Measurements from ENCODE around the gene SCLT1.

Gene SCLT1

GRCh38 chr4:128866691-128867090, 226.6 kb downstream of the SCLT1 start:
- DNase-seq: no peak

- DNase-seq: no peak
These were observed 227.1 kb downstream of the SCLT1 start for GRCh38 chr4:128866269-128866668.

- DNase-seq: no peak
These were observed 228.2 kb downstream of the SCLT1 start for GRCh38 chr4:128865132-128865531.

GRCh38 chr4:128863312-128864075, 229.8 kb downstream of the SCLT1 start:
- DNase-seq: peak; percentile 47

DNA sequence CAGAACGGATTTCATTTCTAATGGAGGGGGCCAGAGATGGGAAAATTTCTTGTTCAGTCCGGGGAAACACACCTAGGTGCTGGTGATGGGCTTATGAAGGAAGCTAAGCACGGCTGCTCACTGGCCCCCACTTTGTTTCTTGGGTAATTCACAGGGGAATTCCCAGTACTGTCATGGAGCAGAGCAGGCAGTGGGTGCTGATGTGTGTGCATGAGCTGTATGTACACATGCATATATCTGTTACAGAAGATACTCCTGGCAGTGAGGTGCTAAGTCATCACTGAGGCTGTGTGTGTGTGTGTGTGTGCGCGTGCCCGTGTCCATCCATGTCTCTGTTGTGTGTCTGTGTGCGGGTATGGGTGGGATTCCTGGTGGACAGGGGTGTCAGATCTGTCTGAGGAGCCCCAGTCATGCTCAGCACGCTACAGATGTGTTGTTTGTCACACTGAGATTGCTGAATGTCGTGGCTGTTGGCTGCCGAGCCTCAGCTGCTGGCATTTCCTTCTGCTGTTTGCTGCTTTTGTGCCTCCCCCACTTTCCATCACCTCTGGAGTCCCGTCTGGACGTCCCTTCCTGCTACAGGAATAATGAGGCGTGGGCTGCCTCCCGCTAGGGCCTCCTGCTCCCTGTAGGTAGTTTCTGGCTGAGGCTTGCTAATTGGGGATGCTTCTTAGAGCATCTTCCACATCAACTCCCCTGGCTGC, 230.6 kb downstream of the SCLT1 start:
- peak; percentile 47 for DNase-seq

DNA sequence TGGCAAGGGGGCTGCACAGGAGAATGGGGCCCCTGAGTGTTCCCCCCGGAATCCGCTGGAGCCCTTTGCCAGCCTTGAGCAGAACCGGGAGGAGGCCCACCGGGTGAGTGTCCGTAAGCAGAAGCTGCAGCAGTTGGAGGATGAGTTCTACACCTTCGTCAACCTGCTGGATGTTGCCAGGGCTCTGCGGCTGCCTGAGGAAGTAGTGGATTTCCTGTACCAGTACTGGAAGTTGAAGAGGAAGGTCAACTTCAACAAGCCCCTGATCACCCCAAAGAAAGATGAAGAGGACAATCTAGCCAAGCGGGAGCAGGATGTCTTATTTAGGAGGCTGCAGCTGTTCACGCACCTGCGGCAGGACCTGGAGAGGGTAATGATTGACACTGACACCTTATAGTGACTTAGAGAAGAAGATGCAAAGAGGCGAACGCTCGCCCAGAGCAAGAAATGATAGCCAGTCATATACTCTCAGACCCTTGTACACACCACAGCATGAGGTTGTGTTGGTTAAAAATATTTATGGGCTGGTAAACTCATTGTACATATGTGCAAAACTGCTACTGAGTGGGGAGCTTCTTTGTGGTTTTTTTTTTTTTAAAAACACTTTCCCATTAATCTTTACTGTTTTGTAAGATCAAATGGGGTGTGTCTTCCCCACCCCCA, 231.4 kb downstream of the SCLT1 start:
- no peak for DNase-seq

GRCh38 chr4:128859887-128860677, 233.3 kb downstream of the SCLT1 start:
- no peak for DNase-seq

- no peak for DNase-seq
These were observed 234.3 kb downstream of the SCLT1 start for GRCh38 chr4:128858879-128859671.

- no peak for DNase-seq
These were observed 237.1 kb downstream of the SCLT1 start for GRCh38 chr4:128856246-128856645.

GRCh38 chr4:128855621-128856020, 237.7 kb downstream of the SCLT1 start:
- DNase-seq: no peak

DNA sequence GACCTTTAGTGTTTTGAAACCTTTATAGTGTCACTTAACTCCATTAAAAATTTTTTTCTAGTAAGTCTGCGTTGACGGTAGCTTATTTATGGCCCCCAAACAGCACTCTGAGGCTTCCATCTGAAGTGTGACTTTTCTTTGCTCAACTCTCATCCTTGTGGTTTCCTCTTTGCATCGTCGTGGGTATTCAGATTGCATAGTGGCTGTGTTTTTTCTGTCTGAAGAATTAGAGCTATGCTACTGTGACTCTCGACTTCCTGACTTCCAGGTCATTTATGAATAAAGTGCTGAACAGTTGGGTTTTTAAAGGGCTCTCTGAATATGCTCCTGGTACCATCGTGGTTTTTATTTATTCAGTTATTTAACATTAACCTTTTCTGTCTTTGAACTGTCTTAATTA, 238.9 kb downstream of the SCLT1 start:
- no peak for DNase-seq

DNA sequence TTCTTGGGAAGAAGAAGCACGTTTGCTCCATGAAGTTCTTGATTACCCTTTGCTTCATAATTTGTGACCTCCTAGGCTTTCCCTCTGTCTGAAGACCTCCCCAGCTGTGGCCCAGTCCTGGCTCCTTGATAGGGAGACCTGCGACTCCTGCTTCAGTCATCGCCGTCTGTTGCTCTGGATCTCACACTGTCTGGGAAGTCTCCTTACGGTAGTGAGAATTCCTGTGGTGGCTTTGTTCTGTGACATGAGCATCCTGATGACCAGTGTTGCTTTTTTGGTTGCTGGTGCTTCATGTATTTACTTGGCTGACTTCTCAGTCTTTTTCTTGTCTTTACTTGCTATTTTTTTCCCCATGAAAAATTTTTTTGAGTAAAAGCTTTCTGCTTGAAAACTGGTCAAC, 239.6 kb downstream of the SCLT1 start:
- no peak for DNase-seq

GRCh38 chr4:128850252-128850651, 243.1 kb downstream of the SCLT1 start:
- no peak for DNase-seq

- no peak for DNase-seq
These were observed 244.9 kb downstream of the SCLT1 start for GRCh38 chr4:128848461-128848860.

- no peak for DNase-seq
These were observed 246.1 kb downstream of the SCLT1 start for GRCh38 chr4:128847082-128847724.

DNA sequence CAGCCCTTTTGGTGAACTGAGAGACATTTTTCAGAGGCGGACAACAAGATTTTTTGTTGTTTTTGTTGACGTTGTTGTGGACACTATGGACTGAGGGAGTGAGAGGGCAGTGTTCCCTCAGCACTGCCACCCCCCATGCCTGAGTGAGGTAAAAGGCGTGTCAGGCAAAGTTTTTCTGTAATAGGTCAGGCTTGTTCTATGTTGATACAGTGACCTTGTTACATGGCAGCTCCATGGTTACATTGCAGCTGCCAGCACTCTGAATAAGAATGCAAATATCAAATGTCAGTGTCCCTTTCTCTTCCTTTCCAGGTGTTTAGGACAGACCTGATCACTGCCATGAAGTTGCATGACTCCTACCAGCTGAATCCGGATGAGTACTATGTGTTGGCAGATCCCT, 247.3 kb downstream of the SCLT1 start:
- no peak for DNase-seq

DNA sequence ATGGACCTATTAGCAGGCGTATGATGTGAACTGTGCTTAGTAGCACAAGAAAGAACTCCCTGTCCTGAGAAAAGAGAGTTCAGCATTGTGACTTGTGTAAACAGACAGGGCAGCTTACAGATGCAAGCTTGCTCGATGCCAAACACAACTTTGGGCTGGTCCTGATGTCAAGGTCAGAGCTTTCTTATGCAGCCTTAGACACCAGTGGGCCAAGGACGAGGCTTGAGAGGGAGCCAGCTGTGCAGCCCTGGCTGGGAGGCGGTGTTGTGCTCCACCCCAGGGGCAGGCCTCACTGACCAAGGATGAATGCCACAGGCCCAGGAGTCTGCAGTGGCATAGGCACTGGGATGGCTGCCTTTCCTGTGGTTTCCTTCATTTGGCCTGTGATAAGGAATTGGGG, 248.4 kb downstream of the SCLT1 start:
- no peak for DNase-seq

DNA sequence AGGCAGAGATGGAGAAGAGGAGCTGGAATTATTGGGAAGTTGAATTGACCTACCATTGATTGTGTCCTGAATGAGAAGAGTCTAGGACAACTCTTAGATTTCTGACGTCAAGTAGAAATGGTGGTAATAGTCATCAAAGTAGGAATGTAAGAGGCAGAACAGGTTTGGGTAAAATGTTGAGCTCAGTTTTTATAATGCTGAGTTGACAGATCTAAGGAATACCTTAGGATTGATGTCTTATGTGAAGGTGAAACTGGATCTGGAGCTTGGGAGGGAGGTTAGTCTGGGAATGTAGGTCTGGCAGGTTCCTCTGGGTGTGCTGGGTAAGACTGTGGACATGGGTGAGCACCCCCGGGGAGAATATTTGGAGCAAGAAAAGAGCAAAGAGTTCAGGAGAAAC, 251.9 kb downstream of the SCLT1 start:
- no peak for DNase-seq

DNA sequence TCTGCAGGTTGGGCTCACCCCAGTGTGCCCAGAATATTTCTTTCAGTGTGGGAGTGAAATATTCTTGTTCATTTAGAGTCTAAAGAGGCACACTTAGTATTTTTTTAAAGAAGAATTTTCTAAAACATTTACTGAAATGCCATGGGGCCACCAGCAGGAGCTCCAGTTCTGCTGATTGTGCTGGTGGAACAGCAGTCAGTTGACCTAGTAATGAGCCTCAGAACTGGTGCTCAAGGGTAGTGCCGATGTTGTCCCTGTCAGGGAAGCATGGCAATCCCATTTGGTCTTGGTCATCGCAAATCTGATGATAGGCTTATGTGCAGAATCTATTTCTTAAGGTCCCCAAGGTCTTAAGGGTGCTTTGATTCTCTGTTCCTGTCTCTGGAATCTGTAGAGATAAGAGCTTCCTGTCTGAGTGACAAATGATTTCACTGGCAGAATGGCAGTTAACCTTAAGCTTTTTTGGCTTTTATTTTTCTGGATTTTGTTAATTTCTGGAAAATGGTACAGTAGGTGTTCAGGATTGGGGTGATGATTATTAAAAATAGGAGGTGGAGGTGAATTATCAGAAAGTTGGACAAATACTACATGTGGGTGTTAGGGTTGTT, 252.5 kb downstream of the SCLT1 start:
- no peak for DNase-seq

GRCh38 chr4:128837679-128838078, 255.7 kb downstream of the SCLT1 start:
- DNase-seq: no peak

DNA sequence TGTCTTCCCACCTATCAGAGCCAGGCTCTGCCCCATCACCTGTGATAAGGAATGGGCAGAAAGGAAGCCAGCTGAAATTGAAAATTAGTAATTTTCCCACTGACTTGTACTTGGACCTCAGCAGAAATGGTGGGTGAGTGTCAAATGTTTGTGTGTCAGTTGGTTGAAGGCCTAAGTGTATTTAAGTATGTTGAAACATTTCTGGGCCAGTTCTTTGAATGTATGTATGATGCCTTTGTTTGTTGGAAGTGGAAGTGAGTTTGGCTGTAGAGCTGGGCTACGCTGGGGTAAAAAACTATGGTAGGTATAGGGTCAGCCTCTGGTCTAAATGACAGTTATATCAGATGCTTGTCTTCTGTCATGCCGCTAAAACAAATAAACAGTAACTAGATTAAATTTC, 256.1 kb downstream of the SCLT1 start:
- DNase-seq: no peak

Measured in stimulated activated CD4-positive, alpha-beta T cell treated with anti-CD3 and anti-CD28 coated beads, Interleukin-1b, Interleukin-23, amount 100 ng/mL, for 48 hours (primary cell).